ENCODE results near the gene SPAG5.

Gene SPAG5

GRCh38 chr17:28554565-28554964 lies 44.3 kb downstream of the SPAG5 start:
- ChIA-PET CTCF (no interaction called here), POLR2A (interaction anchor here (7.0 kb wide), 1 partner anchor 17 kb away, joined by 35 read pairs; the partner anchor contains the start of gene PIGS)
- TF ChIP-seq ELF4 (IDR thresholded peaks at IDR 0.05) (no peak), SP1 (IDR thresholded peaks at IDR 0.05) (no peak), ARNT (IDR thresholded peaks at IDR 0.05) (no peak), FOXK2 (IDR thresholded peaks at IDR 0.05) (no peak), BHLHE40 (IDR thresholded peaks at IDR 0.05; ENCODE audit: borderline replicate concordance) (no peak), TARDBP (IDR thresholded peaks at IDR 0.05) (no peak), FOXM1 (IDR thresholded peaks at IDR 0.05; ENCODE audit: borderline replicate concordance) (no peak), CTBP1 (IDR thresholded peaks at IDR 0.05; ENCODE audit: borderline replicate concordance) (no peak), L3MBTL2 (conservative IDR thresholded peaks at IDR 0.05) (no peak), PKNOX1 (IDR thresholded peaks at IDR 0.05) (no peak), LEF1 (IDR thresholded peaks at IDR 0.05; ENCODE audit: borderline replicate concordance) (no peak), ZNF384 (IDR thresholded peaks at IDR 0.05) (no peak), HDGF (IDR thresholded peaks at IDR 0.05; ENCODE audit: borderline replicate concordance) (no peak), NFRKB (IDR thresholded peaks at IDR 0.05) (no peak), SUZ12 (IDR thresholded peaks at IDR 0.05) (no peak), FOXA1 (IDR thresholded peaks at IDR 0.05) (no peak)
- DNase-seq (ENCODE audit: extremely low spot score) = no peak

- DNase-seq (ENCODE audit: extremely low spot score) = no peak
- CTCF ChIA-PET = interaction anchor here (0.7 to 0.8 kb wide), 2 partner anchors 196 to 903 kb away, joined by 3 to 4 read pairs; no protein-coding TSS in a partner anchor
- no peak for TF ChIP-seq ARNT (IDR thresholded peaks at IDR 0.05)
- TF ChIP-seq SUZ12 (IDR thresholded peaks at IDR 0.05) = no peak
- TF ChIP-seq ZNF384 (IDR thresholded peaks at IDR 0.05) = no peak
- no peak for TF ChIP-seq HDGF (IDR thresholded peaks at IDR 0.05; ENCODE audit: borderline replicate concordance)
- TF ChIP-seq LEF1 (IDR thresholded peaks at IDR 0.05; ENCODE audit: borderline replicate concordance) = no peak
- TF ChIP-seq L3MBTL2 (conservative IDR thresholded peaks at IDR 0.05) = no peak
- TF ChIP-seq FOXK2 (IDR thresholded peaks at IDR 0.05) = no peak
- no peak for TF ChIP-seq BHLHE40 (IDR thresholded peaks at IDR 0.05; ENCODE audit: borderline replicate concordance)
- no peak for TF ChIP-seq ELF4 (IDR thresholded peaks at IDR 0.05)
- TF ChIP-seq NFRKB (IDR thresholded peaks at IDR 0.05) = no peak
- TF ChIP-seq SP1 (IDR thresholded peaks at IDR 0.05) = no peak
- no peak for TF ChIP-seq TARDBP (IDR thresholded peaks at IDR 0.05)
- TF ChIP-seq FOXM1 (IDR thresholded peaks at IDR 0.05; ENCODE audit: borderline replicate concordance) = no peak
- no peak for TF ChIP-seq FOXA1 (IDR thresholded peaks at IDR 0.05)
- TF ChIP-seq CTBP1 (IDR thresholded peaks at IDR 0.05; ENCODE audit: borderline replicate concordance) = no peak
- TF ChIP-seq PKNOX1 (IDR thresholded peaks at IDR 0.05) = no peak
- POLR2A ChIA-PET = interaction anchor here (0.8 to 7.0 kb wide), 4 partner anchors 13 to 54 kb away, joined by 3 to 35 read pairs (median 4); partner anchors contain the start of genes ALDOC and PIGS
Measured at GRCh38 chr17:28553000-28553505, 45.8 kb downstream of the SPAG5 start.

GRCh38 chr17:28552176-28552999 lies 46.4 kb downstream of the SPAG5 start, which contains the start of gene UNC119:
Gene UNC119, minus strand, starts transcription at chr17:28552624. Its CDS starts 67 bp downstream, at chr17:28552557.
- POLR2A ChIA-PET = interaction anchor here (0.8 to 7.0 kb wide), 6 partner anchors 13 to 91 kb away, joined by 3 to 35 read pairs (median 3); partner anchors contain the start of genes ALDOC and PIGS
- CTCF ChIA-PET = interaction anchor here (0.7 to 1.0 kb wide), 3 partner anchors 57 to 197 kb away, joined by 3 read pairs; no protein-coding TSS in a partner anchor
- TF ChIP-seq PKNOX1 (IDR thresholded peaks at IDR 0.05) (no peak), SUZ12 (IDR thresholded peaks at IDR 0.05) (no peak), FOXA1 (IDR thresholded peaks at IDR 0.05) (no peak), BHLHE40 (IDR thresholded peaks at IDR 0.05; ENCODE audit: borderline replicate concordance) (no peak), FOXK2 (IDR thresholded peaks at IDR 0.05) (no peak), ELF4 (IDR thresholded peaks at IDR 0.05) (no peak), HDGF (IDR thresholded peaks at IDR 0.05; ENCODE audit: borderline replicate concordance) (no peak), ZNF384 (IDR thresholded peaks at IDR 0.05) (no peak), FOXM1 (IDR thresholded peaks at IDR 0.05; ENCODE audit: borderline replicate concordance) (no peak), SP1 (IDR thresholded peaks at IDR 0.05) (no peak), LEF1 (IDR thresholded peaks at IDR 0.05; ENCODE audit: borderline replicate concordance) (no peak), TARDBP (IDR thresholded peaks at IDR 0.05) (no peak), L3MBTL2 (conservative IDR thresholded peaks at IDR 0.05) (no peak), ARNT (IDR thresholded peaks at IDR 0.05) (no peak), NFRKB (IDR thresholded peaks at IDR 0.05) (no peak), CTBP1 (IDR thresholded peaks at IDR 0.05; ENCODE audit: borderline replicate concordance) (no peak)
- peak; percentile 86 for DNase-seq (ENCODE audit: extremely low spot score)

- peak; percentile 14 for DNase-seq (ENCODE audit: extremely low spot score)
- TF ChIP-seq ARNT (IDR thresholded peaks at IDR 0.05) = no peak
- TF ChIP-seq HDGF (IDR thresholded peaks at IDR 0.05; ENCODE audit: borderline replicate concordance) = no peak
- TF ChIP-seq SUZ12 (IDR thresholded peaks at IDR 0.05) = no peak
- ChIA-PET CTCF (interaction anchor here (0.5 to 1.0 kb wide), 5 partner anchors 11 to 68 kb away, joined by 3 to 6 read pairs (median 3); partner anchors contain the start of gene PIGS), POLR2A (interaction anchor here (0.8 to 7.0 kb wide), 4 partner anchors 20 to 94 kb away, joined by 3 to 35 read pairs (median 4); partner anchors contain the start of genes BLTP2 and PIGS)
Measured at GRCh38 chr17:28551421-28552175, 47.2 kb downstream of the SPAG5 start.

Measured in HEK293T (cell line).